GM19043 (cell line): ENCODE data around the gene NRROS.

ENCODE experiments used
- ATAC-seq: cut with Tn5 transposase; IDR thresholded peaks from one replicate; pipeline ENCODE4 v1.9.1; 2021; ENCODE audit warnings: low read depth; ENCODE audit not compliant: unreplicated experiment

Gene NRROS

GRCh38 chr3:196645897-196646665 is 6.6 kb downstream of the NRROS start:
- ATAC-seq, result no peak

GRCh38 chr3:196646666-196647216 is 7.2 kb downstream of the NRROS start:
- no peak for ATAC-seq

- no peak for ATAC-seq
Observed at GRCh38 chr3:196650740-196651311, 11.3 kb downstream of the NRROS start.

- no peak for ATAC-seq
Observed at GRCh38 chr3:196651819-196652218, 12.3 kb downstream of the NRROS start.

GRCh38 chr3:196652961-196653795 is 13.7 kb downstream of the NRROS start:
- ATAC-seq, result no peak

GRCh38 chr3:196654006-196654734 is 14.7 kb downstream of the NRROS start:
- no peak for ATAC-seq

GRCh38 chr3:196654735-196655090 is 15.2 kb downstream of the NRROS start:
- ATAC-seq, result no peak

GRCh38 chr3:196655496-196655895 is 16.0 kb downstream of the NRROS start:
- ATAC-seq, result no peak

GRCh38 chr3:196656213-196656612 is 16.7 kb downstream of the NRROS start:
- ATAC-seq, result no peak

GRCh38 chr3:196659901-196660351 is 20.4 kb downstream of the NRROS start:
- ATAC-seq, result no peak

- no peak for ATAC-seq
Observed at GRCh38 chr3:196660381-196661166, 21.1 kb downstream of the NRROS start.

GRCh38 chr3:196661400-196661799 is 21.9 kb downstream of the NRROS start:
- no peak for ATAC-seq

GRCh38 chr3:196662033-196662432 is 22.5 kb downstream of the NRROS start:
- no peak for ATAC-seq

GRCh38 chr3:196662711-196663571 is 23.4 kb downstream of the NRROS start:
- ATAC-seq, result no peak

- ATAC-seq, result no peak
Observed at GRCh38 chr3:196666001-196666867, 26.7 kb downstream of the NRROS start.

GRCh38 chr3:196667056-196667825 is 27.7 kb downstream of the NRROS start:
- ATAC-seq, result no peak

- no peak for ATAC-seq
Observed at GRCh38 chr3:196670339-196670738, 30.8 kb downstream of the NRROS start.
